ENCODE results near the gene STEAP2.

- TF ChIP-seq ESRRA (CRISPR knock-in tag; IDR thresholded peaks at IDR 0.05; ENCODE audit: borderline replicate concordance), result no peak
- no peak for TF ChIP-seq KAT7 (CRISPR knock-in tag; IDR thresholded peaks at IDR 0.05; ENCODE audit: borderline replicate concordance)
- no peak for TF ChIP-seq CTCF (IDR thresholded peaks at IDR 0.05)
- no peak for TF ChIP-seq GABPB1 (CRISPR knock-in tag; IDR thresholded peaks at IDR 0.05)
- no peak for TF ChIP-seq STAT6 (CRISPR knock-in tag; conservative IDR thresholded peaks at IDR 0.05; ENCODE audit: low read depth)
- no peak for TF ChIP-seq MLX (CRISPR knock-in tag; IDR thresholded peaks at IDR 0.05)
- no peak for TF ChIP-seq MAX (CRISPR knock-in tag; IDR thresholded peaks at IDR 0.05)
- TF ChIP-seq, protein P1, sequence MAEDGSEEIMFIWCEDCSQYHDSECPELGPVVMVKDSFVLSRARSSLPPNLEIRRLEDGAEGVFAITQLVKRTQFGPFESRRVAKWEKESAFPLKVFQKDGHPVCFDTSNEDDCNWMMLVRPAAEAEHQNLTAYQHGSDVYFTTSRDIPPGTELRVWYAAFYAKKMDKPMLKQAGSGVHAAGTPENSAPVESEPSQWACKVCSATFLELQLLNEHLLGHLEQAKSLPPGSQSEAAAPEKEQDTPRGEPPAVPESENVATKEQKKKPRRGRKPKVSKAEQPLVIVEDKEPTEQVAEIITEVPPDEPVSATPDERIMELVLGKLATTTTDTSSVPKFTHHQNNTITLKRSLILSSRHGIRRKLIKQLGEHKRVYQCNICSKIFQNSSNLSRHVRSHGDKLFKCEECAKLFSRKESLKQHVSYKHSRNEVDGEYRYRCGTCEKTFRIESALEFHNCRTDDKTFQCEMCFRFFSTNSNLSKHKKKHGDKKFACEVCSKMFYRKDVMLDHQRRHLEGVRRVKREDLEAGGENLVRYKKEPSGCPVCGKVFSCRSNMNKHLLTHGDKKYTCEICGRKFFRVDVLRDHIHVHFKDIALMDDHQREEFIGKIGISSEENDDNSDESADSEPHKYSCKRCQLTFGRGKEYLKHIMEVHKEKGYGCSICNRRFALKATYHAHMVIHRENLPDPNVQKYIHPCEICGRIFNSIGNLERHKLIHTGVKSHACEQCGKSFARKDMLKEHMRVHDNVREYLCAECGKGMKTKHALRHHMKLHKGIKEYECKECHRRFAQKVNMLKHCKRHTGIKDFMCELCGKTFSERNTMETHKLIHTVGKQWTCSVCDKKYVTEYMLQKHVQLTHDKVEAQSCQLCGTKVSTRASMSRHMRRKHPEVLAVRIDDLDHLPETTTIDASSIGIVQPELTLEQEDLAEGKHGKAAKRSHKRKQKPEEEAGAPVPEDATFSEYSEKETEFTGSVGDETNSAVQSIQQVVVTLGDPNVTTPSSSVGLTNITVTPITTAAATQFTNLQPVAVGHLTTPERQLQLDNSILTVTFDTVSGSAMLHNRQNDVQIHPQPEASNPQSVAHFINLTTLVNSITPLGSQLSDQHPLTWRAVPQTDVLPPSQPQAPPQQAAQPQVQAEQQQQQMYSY (CRISPR knock-in tag; IDR thresholded peaks at IDR 0.05), result no peak
- no peak for TF ChIP-seq NR3C1 (CRISPR knock-in tag; conservative IDR thresholded peaks at IDR 0.05; ENCODE audit: low read depth)
- TF ChIP-seq FOXJ3 (CRISPR knock-in tag; IDR thresholded peaks at IDR 0.05; ENCODE audit: borderline replicate concordance), result no peak
- TF ChIP-seq, protein P2, sequence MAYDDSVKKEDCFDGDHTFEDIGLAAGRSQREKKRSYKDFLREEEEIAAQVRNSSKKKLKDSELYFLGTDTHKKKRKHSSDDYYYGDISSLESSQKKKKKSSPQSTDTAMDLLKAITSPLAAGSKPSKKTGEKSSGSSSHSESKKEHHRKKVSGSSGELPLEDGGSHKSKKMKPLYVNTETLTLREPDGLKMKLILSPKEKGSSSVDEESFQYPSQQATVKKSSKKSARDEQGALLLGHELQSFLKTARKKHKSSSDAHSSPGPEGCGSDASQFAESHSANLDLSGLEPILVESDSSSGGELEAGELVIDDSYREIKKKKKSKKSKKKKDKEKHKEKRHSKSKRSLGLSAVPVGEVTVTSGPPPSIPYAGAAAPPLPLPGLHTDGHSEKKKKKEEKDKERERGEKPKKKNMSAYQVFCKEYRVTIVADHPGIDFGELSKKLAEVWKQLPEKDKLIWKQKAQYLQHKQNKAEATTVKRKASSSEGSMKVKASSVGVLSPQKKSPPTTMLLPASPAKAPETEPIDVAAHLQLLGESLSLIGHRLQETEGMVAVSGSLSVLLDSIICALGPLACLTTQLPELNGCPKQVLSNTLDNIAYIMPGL (CRISPR knock-in tag; IDR thresholded peaks at IDR 0.05), result no peak
- no peak for TF ChIP-seq E2F5 (CRISPR knock-in tag; IDR thresholded peaks at IDR 0.05)
- TF ChIP-seq RELA (CRISPR knock-in tag; IDR thresholded peaks at IDR 0.05; ENCODE audit: borderline replicate concordance), result no peak
- no peak for TF ChIP-seq FOXK1 (CRISPR knock-in tag; IDR thresholded peaks at IDR 0.05)
These were observed 25.3 kb downstream of the STEAP2 start for GRCh38 chr7:90236721-90237289.
